Esophagus muscularis mucosa (tissue), 3 donors: ENCODE measurements around the gene BLOC1S4.

Experiments used
- CTCF ChIP-seq, 3 experiments: fragments of 200-600 bp in 2 of 3; fragments of 450-650 bp in 1 of 3; sonication (generic) in 2 of 3; IDR thresholded peaks; one replicate each; pipeline ENCODE4 v1.5.1; 2017 to 2019; ENCODE audit warnings: antibody characterized with exemption in 3 of 3, mild to moderate bottlenecking in 2 of 3, moderate library complexity in 1 of 3
- POLR2A ChIP-seq: fragments of 450-650 bp; IDR thresholded peaks from one replicate; pipeline ENCODE4 v1.6.1; 2017; ENCODE audit warnings: antibody characterized with exemption, moderate library complexity, mild to moderate bottlenecking, low read depth

DNA sequence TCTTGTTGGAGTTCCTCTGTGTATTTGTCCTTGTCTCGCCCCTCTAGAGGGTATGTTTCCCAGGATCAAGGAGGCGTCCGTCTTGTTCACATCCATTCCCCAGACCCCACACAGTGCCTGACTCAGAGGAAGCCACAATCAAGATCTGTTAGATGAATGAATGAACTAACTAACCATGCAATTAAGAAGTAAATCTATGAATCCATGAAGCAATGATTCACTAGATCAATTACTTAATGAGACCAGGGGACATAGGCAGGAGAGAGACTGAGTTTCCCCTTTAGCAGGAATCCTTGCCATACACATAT, 11.9 kb downstream of the BLOC1S4 start:
- TF ChIP-seq CTCF (IDR thresholded peaks at IDR 0.05) (no peak), POLR2A (no peak)
